Suprapubic skin (tissue), 4 donors: ENCODE data around the gene MMS22L. TPM values are rescaled to one million over a fixed set of nuclear protein-coding genes. Genes with fewer than 3 reads are reported as not detected.

Experiments
- DNase-seq, 2 donors: peaks; one replicate each; pipeline ENCODE4 v3.0.0-alpha.2; 2019; ENCODE audit warnings: low spot score in 2 of 2
- H3K27ac ChIP-seq: fragments of 200-600 bp; sonication (generic); one replicate; pipeline ENCODE4 v1.5.1; 2019
- H3K27me3 ChIP-seq: fragments of 200-600 bp; sonication (generic); one replicate; pipeline ENCODE4 v1.5.1; 2019
- H3K36me3 ChIP-seq: fragments of 200-600 bp; sonication (generic); one replicate; pipeline ENCODE4 v1.5.1; 2019
- H3K4me1 ChIP-seq: fragments of 200-600 bp; sonication (generic); one replicate; pipeline ENCODE4 v1.5.1; 2019
- H3K4me3 ChIP-seq: fragments of 200-600 bp; sonication (generic); one replicate; pipeline ENCODE4 v1.5.1; 2019; ENCODE audit warnings: mild to moderate bottlenecking
- H3K9me3 ChIP-seq: fragments of 200-600 bp; sonication (generic); one replicate; pipeline ENCODE4 v1.5.1; 2019
- EP300 ChIP-seq: sonication (generic); formaldehyde crosslinking; IDR thresholded peaks from one replicate; pipeline ENCODE4 v1.6.1; 2017; ENCODE audit warnings: antibody characterized with exemption
- POLR2A ChIP-seq, 2 donors: fragments of 450-650 bp; IDR thresholded peaks; one replicate each; pipeline ENCODE4 v1.6.1; 2017; ENCODE audit warnings: antibody characterized with exemption in 2 of 2, mild to moderate bottlenecking in 2 of 2, moderate library complexity in 2 of 2
- POLR2AphosphoS5 ChIP-seq, 3 donors: sonication (generic); formaldehyde crosslinking; IDR thresholded peaks; one replicate each; pipeline ENCODE4 v1.6.1; 2017; ENCODE audit warnings: antibody characterized with exemption in 3 of 3
- WGBS: methylation state at CpG from one replicate; pipeline ENCODE4 v1.1.5; 2018; 5-methylcytosine and 5-hydroxymethylcytosine counted together
- total RNA-seq, 4 donors: library from RNA; depleted of rRNA; stranded (reverse); fragments of >200 nt; gene quantifications; one replicate each; pipeline ENCODE4 v1.1.0, GENCODE V29; 2016
- TF ChIP-seq, protein P1 (sequence below), 2 donors: fragments of 200-600 bp in 1 of 2; fragments of 450-650 bp in 1 of 2; sonication (generic) in 1 of 2; IDR thresholded peaks; one replicate each; pipeline ENCODE4 v1.5.1; 2016 to 2019; ENCODE audit warnings: antibody characterized with exemption in 2 of 2, mild to moderate bottlenecking in 1 of 2, moderate library complexity in 1 of 2

The MMS22L gene
- total RNA-seq, 4 donors from 2014 or later, result 7.5 to 15.7 (median 10.0) TPM

DNA sequence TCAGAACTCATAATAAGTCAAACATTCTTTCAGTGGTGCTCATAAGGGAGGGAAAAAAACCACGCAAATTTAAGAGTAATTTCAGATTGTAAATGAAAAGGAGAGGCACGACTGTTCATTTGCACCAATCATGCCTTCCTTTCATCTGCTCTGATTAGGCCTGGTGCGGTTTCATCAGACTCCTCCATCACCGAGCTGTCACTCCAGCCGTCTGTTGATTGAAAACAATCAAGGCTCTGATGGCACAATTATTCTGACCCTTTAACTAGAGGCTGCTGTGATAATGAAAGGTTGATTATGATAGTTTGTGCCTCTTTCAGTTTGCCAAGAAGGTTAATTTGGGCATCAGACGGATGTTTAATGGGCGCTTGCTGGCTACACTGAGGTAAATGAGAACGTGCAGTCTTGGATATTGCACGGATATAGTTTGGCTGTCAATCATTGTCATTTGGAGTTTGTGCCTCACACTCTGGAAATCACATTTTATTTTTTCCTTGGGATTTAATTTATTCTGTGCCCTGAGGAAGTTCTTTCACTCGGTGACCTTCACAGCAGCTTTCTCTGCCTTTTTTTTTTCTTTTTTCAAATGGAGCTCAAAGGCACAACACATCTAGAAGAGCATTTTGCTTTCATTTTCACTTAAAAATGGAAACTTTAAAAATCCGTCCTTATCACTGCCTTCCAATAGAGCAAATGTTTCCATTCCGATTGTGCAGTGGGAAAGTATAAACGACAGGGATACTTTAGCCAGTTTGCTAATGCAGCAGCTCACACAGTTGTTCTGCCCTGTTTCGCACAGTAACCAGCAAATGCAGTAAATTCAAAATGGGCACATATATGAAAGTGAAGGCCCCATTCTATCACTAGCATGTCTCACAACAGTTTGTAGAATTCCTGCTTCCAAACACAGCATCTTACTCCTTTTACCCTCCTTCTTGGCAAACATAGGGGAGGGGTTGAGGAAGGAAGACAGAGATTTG, 185.7 kb downstream of the MMS22L start:
- TF ChIP-seq POLR2AphosphoS5 (IDR thresholded peaks at IDR 0.05), result no peak
- TF ChIP-seq POLR2A (IDR thresholded peaks at IDR 0.05), result no peak
- TF ChIP-seq, protein P1, sequence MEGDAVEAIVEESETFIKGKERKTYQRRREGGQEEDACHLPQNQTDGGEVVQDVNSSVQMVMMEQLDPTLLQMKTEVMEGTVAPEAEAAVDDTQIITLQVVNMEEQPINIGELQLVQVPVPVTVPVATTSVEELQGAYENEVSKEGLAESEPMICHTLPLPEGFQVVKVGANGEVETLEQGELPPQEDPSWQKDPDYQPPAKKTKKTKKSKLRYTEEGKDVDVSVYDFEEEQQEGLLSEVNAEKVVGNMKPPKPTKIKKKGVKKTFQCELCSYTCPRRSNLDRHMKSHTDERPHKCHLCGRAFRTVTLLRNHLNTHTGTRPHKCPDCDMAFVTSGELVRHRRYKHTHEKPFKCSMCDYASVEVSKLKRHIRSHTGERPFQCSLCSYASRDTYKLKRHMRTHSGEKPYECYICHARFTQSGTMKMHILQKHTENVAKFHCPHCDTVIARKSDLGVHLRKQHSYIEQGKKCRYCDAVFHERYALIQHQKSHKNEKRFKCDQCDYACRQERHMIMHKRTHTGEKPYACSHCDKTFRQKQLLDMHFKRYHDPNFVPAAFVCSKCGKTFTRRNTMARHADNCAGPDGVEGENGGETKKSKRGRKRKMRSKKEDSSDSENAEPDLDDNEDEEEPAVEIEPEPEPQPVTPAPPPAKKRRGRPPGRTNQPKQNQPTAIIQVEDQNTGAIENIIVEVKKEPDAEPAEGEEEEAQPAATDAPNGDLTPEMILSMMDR (IDR thresholded peaks at IDR 0.05), result no peak
- TF ChIP-seq EP300, result no peak
- no peak overlapping the region for H3K4me3 ChIP-seq
- H3K9me3 ChIP-seq, result no peaks in the 10 kb centered on the region
- no peaks in the 10 kb centered on the region for H3K27me3 ChIP-seq
- no peaks in the 10 kb centered on the region for H3K4me1 ChIP-seq
- DNase-seq, result no peak
- WGBS, result 64% methylated on average over 14 of the region's 14 CpGs
- no peaks in the 10 kb centered on the region for H3K36me3 ChIP-seq
- H3K27ac ChIP-seq, result no peak overlapping the region

DNA sequence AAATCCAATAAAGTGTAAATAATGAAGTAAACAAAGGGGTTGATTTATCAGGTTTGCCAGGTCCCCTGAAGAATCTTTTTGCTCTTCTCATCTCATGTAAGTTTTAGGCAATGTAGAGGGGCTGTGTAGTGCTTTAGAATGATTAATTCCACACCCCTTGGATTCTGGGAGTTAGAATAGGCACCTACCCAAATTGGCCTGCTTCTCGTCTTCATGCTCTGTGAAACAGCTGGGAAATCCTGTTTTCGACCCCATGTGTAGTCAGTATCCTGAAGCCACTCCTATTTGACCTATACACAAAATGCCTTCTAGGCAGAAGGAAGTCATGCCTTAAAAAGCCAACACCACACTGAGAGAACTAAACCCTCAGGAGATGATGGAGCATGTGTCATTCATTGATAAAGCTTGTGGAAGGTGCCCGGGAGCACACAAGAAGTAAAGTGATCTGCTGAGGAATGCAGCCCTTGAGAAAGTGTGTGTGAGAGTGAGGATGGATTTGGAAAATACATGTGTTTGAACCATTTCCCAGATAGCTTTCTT, 187.6 kb downstream of the MMS22L start:
- Histone ChIP-seq H3K9me3 (no peaks in the 10 kb centered on the region), H3K27me3 (no peaks in the 10 kb centered on the region), H3K4me1 (no peaks in the 10 kb centered on the region), H3K36me3 (no peaks in the 10 kb centered on the region), H3K4me3 (no peak overlapping the region), H3K27ac (no peak overlapping the region)
- 40% methylated on average over 3 of the region's 3 CpGs for WGBS
- DNase-seq, result no peak
- no peak for TF ChIP-seq EP300
- TF ChIP-seq POLR2A (IDR thresholded peaks at IDR 0.05), result no peak
- TF ChIP-seq, protein P1 (IDR thresholded peaks at IDR 0.05), result no peak
- no peak for TF ChIP-seq POLR2AphosphoS5 (IDR thresholded peaks at IDR 0.05)

DNA sequence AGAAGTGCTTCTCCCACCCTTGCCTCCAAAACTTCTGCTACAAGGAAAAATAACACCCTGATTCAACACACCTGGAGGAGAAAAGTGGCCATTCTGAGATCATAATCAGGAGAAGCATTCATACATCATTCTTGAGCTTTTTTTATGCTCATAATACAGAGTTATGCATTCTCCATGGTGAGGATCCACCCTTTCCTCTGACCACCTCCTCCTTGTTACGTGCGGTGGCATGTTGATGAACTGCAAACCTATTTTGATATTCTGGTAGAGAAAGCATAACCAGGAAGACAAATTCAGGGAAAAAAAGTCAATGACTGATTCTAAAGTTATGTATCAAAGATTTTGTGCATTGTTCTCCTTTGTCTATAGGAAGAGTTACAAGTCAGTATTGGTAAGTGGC, 188.6 kb downstream of the MMS22L start:
- Histone ChIP-seq H3K4me1 (no peaks in the 10 kb centered on the region), H3K27ac (no peak overlapping the region), H3K36me3 (no peaks in the 10 kb centered on the region), H3K9me3 (no peaks in the 10 kb centered on the region), H3K4me3 (no peak overlapping the region), H3K27me3 (no peaks in the 10 kb centered on the region)
- DNase-seq, result no peak
- WGBS, result 88% methylated on average over 2 of the region's 2 CpGs
- TF ChIP-seq EP300 (no peak), POLR2A (IDR thresholded peaks at IDR 0.05) (no peak), POLR2AphosphoS5 (IDR thresholded peaks at IDR 0.05) (no peak)

DNA sequence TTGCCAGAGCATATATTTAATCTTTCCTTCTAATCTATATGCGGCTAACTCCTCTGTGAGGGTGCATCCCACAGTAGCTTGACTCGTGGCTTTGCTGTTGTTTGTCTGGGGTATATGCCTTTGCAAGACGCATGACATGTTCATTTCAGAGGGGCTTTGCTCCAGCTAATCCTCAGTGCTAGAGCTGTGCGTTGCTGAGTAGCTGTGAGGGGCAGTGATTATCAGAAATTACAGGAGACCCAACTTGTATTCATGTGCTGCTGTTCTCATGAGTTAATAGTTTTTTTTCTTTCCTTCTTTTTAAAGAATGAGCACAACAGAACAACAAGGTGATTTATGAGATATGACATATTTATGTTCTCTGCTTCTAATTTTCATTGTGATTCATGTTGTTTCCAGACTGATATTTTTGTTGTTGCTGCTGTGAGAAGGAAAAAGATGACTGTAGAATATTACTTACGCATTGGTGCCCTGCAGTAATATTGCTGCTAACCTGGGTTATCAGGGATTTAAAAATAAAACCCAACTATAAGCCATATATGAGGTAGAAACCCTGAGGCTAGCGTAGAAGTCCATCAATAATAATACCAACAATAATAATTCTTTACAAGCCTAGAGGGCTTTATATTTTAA, 190.2 kb downstream of the MMS22L start:
- no peaks in the 10 kb centered on the region for H3K36me3 ChIP-seq
- H3K27me3 ChIP-seq, result no peaks in the 10 kb centered on the region
- no peak for DNase-seq
- TF ChIP-seq POLR2A (IDR thresholded peaks at IDR 0.05) (no peak), POLR2AphosphoS5 (IDR thresholded peaks at IDR 0.05) (no peak), EP300 (no peak)
- TF ChIP-seq, protein P1 (IDR thresholded peaks at IDR 0.05), result no peak
- H3K27ac ChIP-seq, result no peak overlapping the region
- no peak overlapping the region for H3K4me3 ChIP-seq
- 61% methylated on average over 6 of the region's 6 CpGs for WGBS
- no peaks in the 10 kb centered on the region for H3K9me3 ChIP-seq
- H3K4me1 ChIP-seq, result no peaks in the 10 kb centered on the region
